PC-9 (cell line): Measurements from ENCODE around the gene B4GALT3.

Experiments
- EZH2 ChIP-seq: fragments of 200-600 bp; sonication (generic); IDR thresholded peaks from 2 replicates; pipeline ENCODE4 v1.8.0; 2017; ENCODE audit warnings: antibody characterized with exemption, low read depth
- TF ChIP-seq, protein P1 (sequence below): fragments of 200-600 bp; sonication (generic); conservative IDR thresholded peaks from 2 replicates; pipeline ENCODE4 v1.6.1; 2017; ENCODE audit warnings: mixed run types, antibody characterized with exemption, mild to moderate bottlenecking, moderate library complexity

DNA sequence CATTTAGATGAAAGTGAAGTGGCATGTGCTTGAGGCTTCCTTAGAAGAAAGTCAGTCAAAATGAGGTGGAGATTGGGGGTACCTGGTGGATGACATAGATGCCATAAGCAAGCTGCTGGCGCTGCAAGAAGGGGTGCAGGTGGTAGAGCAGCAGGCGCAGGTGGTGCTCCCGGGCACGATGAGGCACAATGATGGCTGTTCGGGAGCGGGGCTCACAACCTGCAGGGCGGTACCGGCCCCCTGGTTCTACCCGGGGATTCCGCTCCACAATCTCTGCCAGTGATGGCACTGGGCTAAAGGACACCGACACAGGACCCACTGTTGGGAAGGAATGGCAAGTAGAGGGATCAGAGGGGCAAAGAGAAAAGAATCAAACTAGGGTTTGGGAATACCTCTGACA, 2.4 kb downstream of the B4GALT3 start:
- TF ChIP-seq, protein P1, sequence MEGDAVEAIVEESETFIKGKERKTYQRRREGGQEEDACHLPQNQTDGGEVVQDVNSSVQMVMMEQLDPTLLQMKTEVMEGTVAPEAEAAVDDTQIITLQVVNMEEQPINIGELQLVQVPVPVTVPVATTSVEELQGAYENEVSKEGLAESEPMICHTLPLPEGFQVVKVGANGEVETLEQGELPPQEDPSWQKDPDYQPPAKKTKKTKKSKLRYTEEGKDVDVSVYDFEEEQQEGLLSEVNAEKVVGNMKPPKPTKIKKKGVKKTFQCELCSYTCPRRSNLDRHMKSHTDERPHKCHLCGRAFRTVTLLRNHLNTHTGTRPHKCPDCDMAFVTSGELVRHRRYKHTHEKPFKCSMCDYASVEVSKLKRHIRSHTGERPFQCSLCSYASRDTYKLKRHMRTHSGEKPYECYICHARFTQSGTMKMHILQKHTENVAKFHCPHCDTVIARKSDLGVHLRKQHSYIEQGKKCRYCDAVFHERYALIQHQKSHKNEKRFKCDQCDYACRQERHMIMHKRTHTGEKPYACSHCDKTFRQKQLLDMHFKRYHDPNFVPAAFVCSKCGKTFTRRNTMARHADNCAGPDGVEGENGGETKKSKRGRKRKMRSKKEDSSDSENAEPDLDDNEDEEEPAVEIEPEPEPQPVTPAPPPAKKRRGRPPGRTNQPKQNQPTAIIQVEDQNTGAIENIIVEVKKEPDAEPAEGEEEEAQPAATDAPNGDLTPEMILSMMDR = no peak
- TF ChIP-seq EZH2 = no peak
